ENCODE measurements around the gene TSC22D2.

DNA sequence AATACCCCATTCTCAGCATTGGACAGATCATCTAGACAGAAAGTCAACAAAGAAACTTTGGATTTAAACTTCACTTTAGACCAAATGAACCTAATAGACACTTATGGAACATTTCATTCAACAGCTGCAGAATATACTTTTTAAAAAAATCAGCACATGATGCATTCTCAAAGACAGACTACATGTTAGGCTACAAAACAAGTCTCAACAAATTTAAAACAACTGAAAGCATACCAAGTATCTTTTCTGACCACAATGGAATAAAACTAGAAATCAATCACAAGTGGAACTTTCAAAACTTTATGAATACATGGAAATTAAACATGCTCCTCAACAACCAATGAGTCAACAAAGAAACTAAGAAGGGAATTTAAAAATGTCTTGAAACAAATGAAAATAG lies 100.3 kb downstream of the TSC22D2 start:
- no peak for TF ChIP-seq POLR2A (IDR thresholded peaks at IDR 0.05)
- TF ChIP-seq, protein P1, sequence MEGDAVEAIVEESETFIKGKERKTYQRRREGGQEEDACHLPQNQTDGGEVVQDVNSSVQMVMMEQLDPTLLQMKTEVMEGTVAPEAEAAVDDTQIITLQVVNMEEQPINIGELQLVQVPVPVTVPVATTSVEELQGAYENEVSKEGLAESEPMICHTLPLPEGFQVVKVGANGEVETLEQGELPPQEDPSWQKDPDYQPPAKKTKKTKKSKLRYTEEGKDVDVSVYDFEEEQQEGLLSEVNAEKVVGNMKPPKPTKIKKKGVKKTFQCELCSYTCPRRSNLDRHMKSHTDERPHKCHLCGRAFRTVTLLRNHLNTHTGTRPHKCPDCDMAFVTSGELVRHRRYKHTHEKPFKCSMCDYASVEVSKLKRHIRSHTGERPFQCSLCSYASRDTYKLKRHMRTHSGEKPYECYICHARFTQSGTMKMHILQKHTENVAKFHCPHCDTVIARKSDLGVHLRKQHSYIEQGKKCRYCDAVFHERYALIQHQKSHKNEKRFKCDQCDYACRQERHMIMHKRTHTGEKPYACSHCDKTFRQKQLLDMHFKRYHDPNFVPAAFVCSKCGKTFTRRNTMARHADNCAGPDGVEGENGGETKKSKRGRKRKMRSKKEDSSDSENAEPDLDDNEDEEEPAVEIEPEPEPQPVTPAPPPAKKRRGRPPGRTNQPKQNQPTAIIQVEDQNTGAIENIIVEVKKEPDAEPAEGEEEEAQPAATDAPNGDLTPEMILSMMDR (IDR thresholded peaks at IDR 0.05): no peak
